ENCODE results near the gene CLN6.

CLN6 gene

DNA sequence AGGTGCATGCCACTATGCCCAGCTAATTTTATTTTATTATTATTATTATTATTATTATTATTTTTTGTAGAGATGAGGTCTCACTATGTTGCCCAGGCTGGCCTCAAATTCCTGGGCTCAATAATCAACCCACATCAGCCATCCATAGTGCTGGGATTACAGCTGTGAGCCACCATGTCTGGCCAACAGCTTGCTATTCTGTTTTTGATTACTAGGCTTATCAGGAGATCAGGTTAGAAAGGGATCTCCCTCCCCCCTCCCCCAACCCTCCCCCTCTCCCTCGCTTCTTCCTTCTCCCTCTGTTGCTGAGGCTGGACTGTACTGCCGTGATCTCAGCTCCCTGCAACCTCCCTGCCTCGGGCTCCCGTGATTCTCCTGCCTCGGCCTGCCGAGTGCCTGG lies 8.6 kb downstream of the CLN6 start:
- TF ChIP-seq CTCF (IDR thresholded peaks at IDR 0.05; ENCODE audit: borderline replicate concordance, insufficient read depth, low read depth, low read length): no peak
- no peak overlapping the region for H3K4me3 ChIP-seq (ENCODE audit: low read depth, low read length)

DNA sequence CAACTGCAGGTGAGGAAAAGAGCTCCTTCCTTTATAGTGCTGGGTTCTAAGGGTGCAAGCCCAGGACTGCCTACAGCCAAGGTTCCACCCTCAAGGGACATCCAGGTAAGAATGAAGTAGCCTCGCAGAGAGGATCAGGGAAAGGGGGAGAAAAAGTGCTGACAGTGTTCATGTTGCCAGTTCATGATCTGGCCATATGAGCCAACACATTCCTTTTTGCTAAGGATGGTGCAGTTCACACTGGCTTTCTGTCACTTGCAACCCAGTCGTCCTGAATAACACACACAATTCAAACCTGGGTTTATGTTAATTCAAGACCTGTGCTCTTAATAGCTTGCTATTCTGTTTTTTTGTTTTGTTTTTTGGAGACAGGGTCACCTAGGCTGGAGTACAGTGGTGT lies 9.0 kb downstream of the CLN6 start:
- no peak for TF ChIP-seq CTCF (IDR thresholded peaks at IDR 0.05; ENCODE audit: borderline replicate concordance, insufficient read depth, low read depth, low read length)
- no peak overlapping the region for H3K4me3 ChIP-seq (ENCODE audit: low read depth, low read length)

DNA sequence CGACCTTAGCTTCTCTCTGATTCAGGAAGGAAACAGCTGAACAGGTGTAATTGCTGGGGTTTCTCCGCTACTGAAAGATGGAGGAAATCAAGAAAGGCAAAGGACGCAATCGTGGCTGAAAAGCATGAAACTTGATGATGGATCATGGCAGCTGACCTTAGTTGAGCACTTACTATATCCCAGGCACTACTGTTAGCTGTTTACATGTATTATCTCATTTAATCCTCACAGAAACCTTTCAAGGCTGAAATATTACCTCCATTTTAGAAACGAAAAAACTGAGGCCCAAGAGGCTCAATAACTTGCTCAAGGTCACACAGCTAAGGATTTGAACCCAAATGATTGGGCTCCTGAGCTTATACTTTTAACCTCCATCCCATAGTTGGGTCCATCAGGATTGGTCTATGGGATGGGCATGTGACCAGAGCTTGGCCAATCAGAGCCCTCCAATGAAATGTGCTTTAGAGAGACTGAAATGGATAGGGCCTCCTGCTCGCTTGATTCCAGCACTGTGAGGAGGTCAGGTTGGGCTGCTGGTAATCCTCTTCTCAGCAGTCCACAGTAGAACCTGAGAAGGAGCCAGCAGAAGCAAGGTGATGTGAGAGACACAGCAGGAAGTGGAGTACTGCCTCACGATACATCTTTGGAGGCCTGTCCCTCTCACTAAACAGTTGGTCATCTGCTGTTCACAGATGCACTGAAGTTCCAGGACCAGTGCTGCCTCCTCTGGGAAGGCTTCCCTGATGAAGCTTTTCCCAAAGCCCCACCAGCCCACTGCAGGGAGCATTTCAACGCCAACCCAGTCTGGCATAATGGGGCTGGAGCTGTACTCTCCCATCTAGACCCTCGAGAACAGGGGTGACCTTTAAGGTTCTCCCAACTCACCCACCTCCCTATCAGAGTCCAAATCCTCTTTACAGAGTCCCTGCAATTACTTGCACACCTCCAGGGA lies 10.4 kb downstream of the CLN6 start:
- TF ChIP-seq CTCF (IDR thresholded peaks at IDR 0.05; ENCODE audit: borderline replicate concordance, insufficient read depth, low read depth, low read length): no peak

DNA sequence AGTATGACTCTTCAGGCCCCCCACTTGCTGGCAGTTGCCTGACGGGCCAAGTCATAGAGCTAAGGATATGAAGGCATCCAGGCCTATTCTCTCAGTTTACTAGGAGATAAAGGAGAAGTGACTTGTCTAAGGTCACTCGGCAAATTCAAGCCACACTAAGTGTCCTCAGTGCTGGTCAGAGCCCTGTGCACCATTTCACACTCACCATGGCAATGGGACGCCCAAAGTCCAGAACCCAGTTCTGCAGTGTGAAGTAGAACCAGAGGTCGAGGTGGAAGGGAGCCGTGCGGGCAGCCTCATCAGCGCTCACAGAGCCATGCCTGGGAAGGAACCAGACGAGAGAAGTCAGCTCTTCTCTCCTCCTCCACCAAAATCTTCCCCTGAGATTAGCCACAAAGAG lies 11.2 kb downstream of the CLN6 start:
- H3K4me3 ChIP-seq (ENCODE audit: low read depth, low read length): no peak overlapping the region
- TF ChIP-seq CTCF (IDR thresholded peaks at IDR 0.05; ENCODE audit: borderline replicate concordance, insufficient read depth, low read depth, low read length): no peak

More for the DNA sequence above, 10.4 kb downstream of the CLN6 start:
- no peak overlapping the region for H3K4me3 ChIP-seq (ENCODE audit: low read depth, low read length)

DNA sequence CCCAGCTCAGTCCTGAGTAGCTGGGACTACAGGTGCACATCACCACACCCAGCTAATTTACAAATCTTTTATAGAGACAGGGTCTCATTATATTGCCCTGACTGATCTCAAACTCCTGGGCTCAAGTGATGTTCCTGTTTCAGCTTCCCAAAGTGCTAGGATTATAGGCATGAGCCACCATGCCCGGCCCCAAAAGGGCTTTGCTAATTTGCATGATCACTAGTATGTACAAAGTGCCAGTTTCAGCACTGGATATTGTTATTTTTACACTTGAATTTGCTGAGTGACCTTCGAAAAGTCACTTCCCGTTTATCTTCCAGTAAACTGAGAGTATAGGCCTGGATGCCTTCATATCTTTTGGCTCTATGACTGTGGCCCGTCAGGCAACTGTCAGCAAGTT lies 12.2 kb downstream of the CLN6 start:
- TF ChIP-seq CTCF (IDR thresholded peaks at IDR 0.05; ENCODE audit: borderline replicate concordance, insufficient read depth, low read depth, low read length): no peak

GRCh38 chr15:68214838-68215254 lies 14.7 kb downstream of the CLN6 start:
- no peak overlapping the region for H3K4me3 ChIP-seq (ENCODE audit: low read depth, low read length)
- no peak for TF ChIP-seq CTCF (IDR thresholded peaks at IDR 0.05; ENCODE audit: borderline replicate concordance, insufficient read depth, low read depth, low read length)

More for the DNA sequence above, 12.2 kb downstream of the CLN6 start:
- H3K4me3 ChIP-seq (ENCODE audit: low read depth, low read length): no peak overlapping the region
